H9 (cell line): ENCODE measurements around the gene CDYL. TPM values are rescaled to one million over a fixed set of nuclear protein-coding genes. Genes with fewer than 3 reads are reported as not detected.

Experiments
- DNase-seq: peaks from one replicate; pipeline ENCODE4 v3.0.0-alpha.2; 2017
- H2AFZ ChIP-seq: one replicate; pipeline ENCODE4 v1.6.1; 2013; ENCODE audit warnings: mild to moderate bottlenecking, low read length, control low read depth, moderate library complexity
- H2AK5ac ChIP-seq: 2 replicates; pipeline ENCODE4 v1.6.1; 2013; ENCODE audit warnings: low read length, control low read depth, mixed read lengths; ENCODE audit not compliant: insufficient read length
- H2BK120ac ChIP-seq: one replicate; pipeline ENCODE4 v1.6.1; 2013; ENCODE audit warnings: low read depth, mild to moderate bottlenecking, low read length, control low read depth, inconsistent platforms; ENCODE audit not compliant: poor library complexity, severe bottlenecking
- H2BK12ac ChIP-seq: 2 replicates; pipeline ENCODE4 v1.6.1; 2013; ENCODE audit warnings: low read length, control low read depth, mixed read lengths, low read depth; ENCODE audit not compliant: insufficient read length
- H2BK15ac ChIP-seq: 2 replicates; pipeline ENCODE4 v1.6.1; 2013; ENCODE audit warnings: low read depth, low read length, control low read depth
- H2BK20ac ChIP-seq: one replicate; pipeline ENCODE4 v1.6.1; 2013; ENCODE audit warnings: low read depth, mild to moderate bottlenecking, low read length, control low read depth, inconsistent platforms; ENCODE audit not compliant: poor library complexity, severe bottlenecking
- H2BK5ac ChIP-seq: 2 replicates; pipeline ENCODE4 v1.6.1; 2013; ENCODE audit warnings: low read length, control low read depth, mixed read lengths; ENCODE audit not compliant: insufficient read length
- H3K14ac ChIP-seq: 2 replicates; pipeline ENCODE4 v1.6.1; 2013; ENCODE audit warnings: low read length, control low read depth; ENCODE audit not compliant: insufficient read depth
- H3K18ac ChIP-seq: 2 replicates; pipeline ENCODE4 v1.6.1; 2013; ENCODE audit warnings: low read depth, mild to moderate bottlenecking, mixed read lengths, low read length, control low read depth; ENCODE audit not compliant: insufficient read length
- H3K23ac ChIP-seq: 2 replicates; pipeline ENCODE4 v1.6.1; 2013; ENCODE audit warnings: low read length, control low read depth, mixed read lengths, low read depth; ENCODE audit not compliant: insufficient read length
- H3K23me2 ChIP-seq: 2 replicates; pipeline ENCODE4 v1.6.1; 2013; ENCODE audit warnings: low read depth, mild to moderate bottlenecking, mixed read lengths, low read length, control low read depth; ENCODE audit not compliant: insufficient read length, poor library complexity, severe bottlenecking
- H3K27ac ChIP-seq: 2 replicates; pipeline ENCODE4 v1.5.1; 2013; ENCODE audit warnings: low read length, control low read depth, mixed read lengths, low read depth; ENCODE audit not compliant: insufficient read length
- H3K27me3 ChIP-seq: 2 replicates; pipeline ENCODE4 v1.6.1; 2013; ENCODE audit warnings: low read length, control low read depth, inconsistent platforms; ENCODE audit not compliant: insufficient read depth
- H3K4ac ChIP-seq: 2 replicates; pipeline ENCODE4 v1.6.1; 2013; ENCODE audit warnings: low read depth, mild to moderate bottlenecking, control low read depth, inconsistent platforms, low read length, moderate library complexity
- H3K4me1 ChIP-seq: 2 replicates; pipeline ENCODE4 v1.6.1; 2013; ENCODE audit warnings: low read length, control low read depth, inconsistent platforms; ENCODE audit not compliant: insufficient read depth
- H3K4me2 ChIP-seq: 2 replicates; pipeline ENCODE4 v1.6.1; 2013; ENCODE audit warnings: low read length, control low read depth, mixed read lengths; ENCODE audit not compliant: insufficient read length, insufficient read depth
- H3K56ac ChIP-seq: 2 replicates; pipeline ENCODE4 v1.6.1; 2013; ENCODE audit warnings: low read depth, mild to moderate bottlenecking, mixed read lengths, low read length, control low read depth; ENCODE audit not compliant: insufficient read length
- H3K79me1 ChIP-seq: 2 replicates; pipeline ENCODE4 v1.6.1; 2013; ENCODE audit warnings: low read depth, mild to moderate bottlenecking, moderate library complexity, low read length, control low read depth, inconsistent platforms; ENCODE audit not compliant: insufficient read depth, poor library complexity, severe bottlenecking
- H3K79me2 ChIP-seq: 2 replicates; pipeline ENCODE4 v1.6.1; 2013; ENCODE audit warnings: low read length, control low read depth, inconsistent platforms; ENCODE audit not compliant: insufficient read depth
- H3K9ac ChIP-seq: 2 replicates; pipeline ENCODE4 v1.6.1; 2013; ENCODE audit warnings: low read length, control low read depth, mixed read lengths; ENCODE audit not compliant: insufficient read length; ENCODE audit errors: extremely low read depth
- H3K9me3 ChIP-seq: one replicate; pipeline ENCODE4 v1.6.1; 2013; ENCODE audit warnings: low read depth, low read length, inconsistent platforms; ENCODE audit not compliant: control insufficient read depth
- H3T11ph ChIP-seq: one replicate; pipeline ENCODE4 v1.6.1; 2013; ENCODE audit warnings: mild to moderate bottlenecking, low read length, control low read depth, inconsistent platforms
- H4K20me1 ChIP-seq: one replicate; pipeline ENCODE4 v1.6.1; 2013; ENCODE audit not compliant: control insufficient read depth, insufficient read length, insufficient read depth
- H4K5ac ChIP-seq: 2 replicates; pipeline ENCODE4 v1.6.1; 2013; ENCODE audit warnings: low read depth, mild to moderate bottlenecking, mixed read lengths, low read length, control low read depth; ENCODE audit not compliant: insufficient read length
- H4K8ac ChIP-seq: replicated peaks from 2 replicates; pipeline ENCODE4 v1.6.1; 2013; ENCODE audit warnings: low read length, control low read depth, mixed read lengths, low read depth; ENCODE audit not compliant: insufficient read length
- H4K91ac ChIP-seq: 2 replicates; pipeline ENCODE4 v1.6.1; 2013; ENCODE audit warnings: low read depth, mild to moderate bottlenecking, moderate library complexity, mixed read lengths, low read length, control low read depth; ENCODE audit not compliant: insufficient read length
- H3K27ac Mint-ChIP-seq, 3 experiments: 2 replicates in 2 of 3; 3 replicates in 1 of 3; pipeline ENCODE4 v1.8.0; 2020 to 2021; ENCODE audit warnings: mixed read lengths in 3 of 3, mild to moderate bottlenecking in 1 of 3, moderate library complexity in 1 of 3
- H3K27me3 Mint-ChIP-seq: 2 replicates; pipeline ENCODE4 v1.8.0; 2021; ENCODE audit warnings: low read depth, mild to moderate bottlenecking, moderate library complexity, mixed read lengths
- H3K36me3 Mint-ChIP-seq, 3 experiments: 2 replicates in 2 of 3; 3 replicates in 1 of 3; pipeline ENCODE4 v1.8.0; 2020 to 2021; ENCODE audit warnings: low read depth in 3 of 3, mixed read lengths in 3 of 3; ENCODE audit not compliant: insufficient read depth in 1 of 3
- H3K4me1 Mint-ChIP-seq, 2 experiments: 2 replicates each; pipeline ENCODE4 v1.8.0; 2020; ENCODE audit warnings: mixed read lengths in 2 of 2
- H3K4me3 Mint-ChIP-seq, 2 experiments: 2 replicates in 1 of 2; 3 replicates in 1 of 2; pipeline ENCODE4 v1.8.0; 2020 to 2021; ENCODE audit warnings: mild to moderate bottlenecking in 2 of 2, mixed read lengths in 2 of 2, moderate library complexity in 1 of 2
- H3K9me3 Mint-ChIP-seq, 2 experiments: 2 replicates in 1 of 2; 3 replicates in 1 of 2; pipeline ENCODE4 v1.8.0; 2020; ENCODE audit warnings: mild to moderate bottlenecking in 2 of 2, mixed read lengths in 2 of 2, moderate library complexity in 1 of 2
- WGBS: extraction: QIAGEN DNeasy Blood & Tissue Kit; methylation state at CpG from one replicate; pipeline ENCODE4 v1.1.7; 2013; ENCODE audit warnings: missing lambda C conversion rate, low lambda C conversion rate, mixed read lengths; ENCODE audit not compliant: insufficient read length; ENCODE audit errors: extremely low coverage; 5-methylcytosine and 5-hydroxymethylcytosine counted together
- total RNA-seq: library from RNA; stranded (reverse); gene quantifications from 2 replicates; pipeline ENCODE4 v1.2.1, GENCODE V29; 2021
- TF ChIP-seq, protein P1 (sequence below): fragments of 200-600 bp; sonication (generic); conservative IDR thresholded peaks from 3 replicates; pipeline ENCODE4 v1.8.0; 2021; ENCODE audit warnings: antibody characterized with exemption, mild to moderate bottlenecking

CDYL gene
- total RNA-seq, 1 experiment from 2014 or later, result 95.0 TPM

DNA sequence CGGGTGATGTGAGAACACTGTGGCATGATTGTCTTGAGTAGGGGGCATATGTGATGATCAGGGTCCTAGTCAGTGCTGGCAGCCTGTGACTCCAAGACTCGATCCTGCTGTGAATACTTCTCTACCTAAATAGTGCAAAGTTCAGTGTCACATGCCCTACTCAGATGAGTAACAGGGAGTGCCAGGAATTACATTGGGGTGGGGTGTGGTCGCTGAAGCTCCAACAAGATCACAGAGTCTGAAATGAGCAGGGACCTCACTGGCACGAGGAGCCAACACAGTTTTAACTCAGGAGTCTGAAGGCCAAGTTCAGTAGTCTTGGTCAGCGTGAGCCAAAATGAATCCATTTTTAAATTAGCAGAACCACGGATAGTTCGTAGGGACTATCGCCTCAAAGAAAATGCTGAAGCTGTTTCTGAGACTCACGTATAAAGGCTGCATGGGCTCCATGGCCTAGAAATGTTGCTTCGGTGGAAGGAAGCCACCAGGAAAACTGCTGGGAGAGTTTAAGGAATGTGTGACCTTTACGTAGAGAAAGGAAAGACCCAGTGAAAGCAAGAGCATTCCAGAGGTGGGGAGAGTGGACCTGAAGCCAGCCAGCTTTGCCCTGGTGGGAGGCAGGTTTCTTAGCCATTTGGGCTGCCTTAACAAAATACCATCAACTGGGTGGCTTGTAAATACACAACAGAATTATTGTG is 155.5 kb downstream of the CDYL start:
- Histone ChIP-seq H3K9ac (no peak overlapping the region), H3K23me2 (no peaks in the 10 kb centered on the region), H3K23ac (no peak overlapping the region), H4K8ac (no peak overlapping the region), H4K91ac (peak overlapping the region; percentile 57), H2BK5ac (peak overlapping the region; percentile 36), H4K5ac (no peak overlapping the region), H3K27ac (peak overlapping the region; percentile 12), H2BK120ac (no peak overlapping the region), H3K79me1 (peaks cover 15% of the 10 kb centered on the region), H3K4me2 (no peak overlapping the region), H2AFZ (no peak overlapping the region), H3T11ph (no peak overlapping the region), H3K4ac (no peak overlapping the region), H3K79me2 (peaks cover 15% of the 10 kb centered on the region; the same call in 1 of the 2 replicates), H2AK5ac (no peak overlapping the region), H3K14ac (no peak overlapping the region), H3K4me1 (peaks cover 18% of the 10 kb centered on the region; the same call in 1 of the 2 replicates), H3K18ac (peak overlapping the region; percentile 70), H2BK20ac (no peak overlapping the region), H3K9me3 (no peaks in the 10 kb centered on the region), H3K27me3 (no peaks in the 10 kb centered on the region), H3K56ac (no peak overlapping the region), H2BK12ac (no peak overlapping the region), H4K20me1 (no peaks in the 10 kb centered on the region), H2BK15ac (no peak overlapping the region)
- Mint-ChIP-seq H3K9me3 (no peaks in the 10 kb centered on the region; a peak in 1 of 5 replicates), H3K4me3 (peak overlapping the region in 1 of 2 experiments; percentile 36; a peak in 2 of 5 replicates), H3K27ac (peak overlapping the region; percentile 79 to 88 (median 85)), H3K4me1 (peaks cover 57 to 59% of the 10 kb centered on the region in 2 experiments), H3K27me3 (no peaks in the 10 kb centered on the region), H3K36me3 (peaks cover 0 to 15% (median 8%) of the 10 kb centered on the region in 3 experiments; a peak in 4 of 7 replicates)
- DNase-seq, result no peak
- TF ChIP-seq, protein P1, sequence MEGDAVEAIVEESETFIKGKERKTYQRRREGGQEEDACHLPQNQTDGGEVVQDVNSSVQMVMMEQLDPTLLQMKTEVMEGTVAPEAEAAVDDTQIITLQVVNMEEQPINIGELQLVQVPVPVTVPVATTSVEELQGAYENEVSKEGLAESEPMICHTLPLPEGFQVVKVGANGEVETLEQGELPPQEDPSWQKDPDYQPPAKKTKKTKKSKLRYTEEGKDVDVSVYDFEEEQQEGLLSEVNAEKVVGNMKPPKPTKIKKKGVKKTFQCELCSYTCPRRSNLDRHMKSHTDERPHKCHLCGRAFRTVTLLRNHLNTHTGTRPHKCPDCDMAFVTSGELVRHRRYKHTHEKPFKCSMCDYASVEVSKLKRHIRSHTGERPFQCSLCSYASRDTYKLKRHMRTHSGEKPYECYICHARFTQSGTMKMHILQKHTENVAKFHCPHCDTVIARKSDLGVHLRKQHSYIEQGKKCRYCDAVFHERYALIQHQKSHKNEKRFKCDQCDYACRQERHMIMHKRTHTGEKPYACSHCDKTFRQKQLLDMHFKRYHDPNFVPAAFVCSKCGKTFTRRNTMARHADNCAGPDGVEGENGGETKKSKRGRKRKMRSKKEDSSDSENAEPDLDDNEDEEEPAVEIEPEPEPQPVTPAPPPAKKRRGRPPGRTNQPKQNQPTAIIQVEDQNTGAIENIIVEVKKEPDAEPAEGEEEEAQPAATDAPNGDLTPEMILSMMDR, result no peak
- WGBS, result no CpG with 5 or more reads among the region's 11 CpGs
